Measurements from ENCODE around the gene NAP1L5.

- no peak for TF ChIP-seq EZH2phosphoT487 (IDR thresholded peaks at IDR 0.05; ENCODE audit: borderline replicate concordance)
- TF ChIP-seq, protein P1, sequence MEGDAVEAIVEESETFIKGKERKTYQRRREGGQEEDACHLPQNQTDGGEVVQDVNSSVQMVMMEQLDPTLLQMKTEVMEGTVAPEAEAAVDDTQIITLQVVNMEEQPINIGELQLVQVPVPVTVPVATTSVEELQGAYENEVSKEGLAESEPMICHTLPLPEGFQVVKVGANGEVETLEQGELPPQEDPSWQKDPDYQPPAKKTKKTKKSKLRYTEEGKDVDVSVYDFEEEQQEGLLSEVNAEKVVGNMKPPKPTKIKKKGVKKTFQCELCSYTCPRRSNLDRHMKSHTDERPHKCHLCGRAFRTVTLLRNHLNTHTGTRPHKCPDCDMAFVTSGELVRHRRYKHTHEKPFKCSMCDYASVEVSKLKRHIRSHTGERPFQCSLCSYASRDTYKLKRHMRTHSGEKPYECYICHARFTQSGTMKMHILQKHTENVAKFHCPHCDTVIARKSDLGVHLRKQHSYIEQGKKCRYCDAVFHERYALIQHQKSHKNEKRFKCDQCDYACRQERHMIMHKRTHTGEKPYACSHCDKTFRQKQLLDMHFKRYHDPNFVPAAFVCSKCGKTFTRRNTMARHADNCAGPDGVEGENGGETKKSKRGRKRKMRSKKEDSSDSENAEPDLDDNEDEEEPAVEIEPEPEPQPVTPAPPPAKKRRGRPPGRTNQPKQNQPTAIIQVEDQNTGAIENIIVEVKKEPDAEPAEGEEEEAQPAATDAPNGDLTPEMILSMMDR (conservative IDR thresholded peaks at IDR 0.05; ENCODE audit: low read length), result no peak
These were observed 890 bp upstream of the NAP1L5 start for GRCh38 chr4:88698519-88698918.
